HepG2 (cell line): ENCODE measurements around the gene FOXA1. TPM values are rescaled to one million over a fixed set of nuclear protein-coding genes. Genes with fewer than 3 reads are reported as not detected.

Experiments
- ATAC-seq: fragments of 200-7000 bp; cut with Tn5 transposase; 3 replicates; pipeline ENCODE4 v1.9.1; 2020; ENCODE audit warnings: mild to moderate bottlenecking, moderate library complexity
- BruUV-seq: library from RNA; stranded (reverse); fragments of 400-500 nt; replicated peaks from 2 replicates; lab custom pipeline; 2021; lab: Mats Ljungman, UMichigan
- CTCF ChIA-PET: fragments of 300-600 bp; formaldehyde crosslinking; extraction: SDS; loops from one replicate; lab custom pipeline; 2021; ENCODE audit warnings: low total read pairs, inconsistent platforms, low intra/inter-chr PET ratio; lab: Yijun Ruan, JAX
- POLR2A ChIA-PET: fragments of 350-600 bp; sonication (Branson Sonifier 250); formaldehyde crosslinking; loops from one replicate; lab custom pipeline; 2020; ENCODE audit warnings: antibody characterized with exemption, inconsistent platforms; lab: Yijun Ruan, JAX
- DNase-seq: peaks from one replicate; pipeline ENCODE4 v3.0.0-alpha.2; 2015; ENCODE audit warnings: low spot score
- FAIRE-seq: peaks from 3 replicates; lab custom pipeline; 2011; peaks lifted over from hg19 to GRCh38; lab: Jason Lieb, UNC
- H2AFZ ChIP-seq: one replicate; pipeline ENCODE4 v1.6.1; 2011; ENCODE audit warnings: low read length, inconsistent platforms
- H3K27ac ChIP-seq: fragments of 300-600 bp; 3 replicates; pipeline ENCODE4 v1.8.0; 2011; ENCODE audit warnings: mixed run types, mild to moderate bottlenecking, mixed read lengths, low read length, inconsistent platforms; ENCODE audit not compliant: insufficient read depth; ENCODE audit errors: extremely low read length
- H3K27me3 ChIP-seq, 2 experiments: fragments of 200-600 bp in 1 of 2; 2 replicates in 1 of 2; 3 replicates in 1 of 2; pipeline versions ENCODE4 v1.6.0 to v1.8.0; 2011; ENCODE audit warnings: low read length in 2 of 2, mild to moderate bottlenecking in 2 of 2, moderate library complexity in 2 of 2, inconsistent platforms in 1 of 2; ENCODE audit not compliant: insufficient read depth in 2 of 2, control insufficient read depth in 1 of 2
- H3K36me3 ChIP-seq, 2 experiments: fragments of 200-600 bp in 1 of 2; replicated peaks in 1 of 2; 2 replicates in 1 of 2; 3 replicates in 1 of 2; pipeline versions ENCODE4 v1.5.1 to v1.8.0; 2011; ENCODE audit warnings: low read length in 2 of 2, inconsistent platforms in 1 of 2; ENCODE audit not compliant: insufficient read depth in 2 of 2, control insufficient read depth in 1 of 2
- H3K4me1 ChIP-seq: 2 replicates; pipeline ENCODE4 v1.5.1; 2012; ENCODE audit warnings: low read length, inconsistent platforms; ENCODE audit not compliant: insufficient read depth
- H3K4me2 ChIP-seq: 2 replicates; pipeline ENCODE4 v1.6.0; 2011; ENCODE audit warnings: low read depth, low read length, inconsistent platforms
- H3K4me3 ChIP-seq, 3 experiments: fragments of 200-600 bp in 1 of 3; sonication (generic), shearing (Covaris generic) in 1 of 3; replicated peaks in 1 of 3; 2 replicates each; pipeline ENCODE4 v1.5.1; 2011 to 2016; ENCODE audit warnings: low read length in 3 of 3, inconsistent platforms in 2 of 3, low read depth in 2 of 3, mild to moderate bottlenecking in 2 of 3, control low read depth in 1 of 3, mixed read lengths in 1 of 3; ENCODE audit not compliant: insufficient read depth in 1 of 3
- H3K79me2 ChIP-seq: one replicate; pipeline ENCODE4 v1.6.1; 2011; ENCODE audit warnings: low read length, inconsistent platforms; ENCODE audit not compliant: insufficient read depth
- H3K9ac ChIP-seq: 2 replicates; pipeline ENCODE4 v1.6.0; 2011; ENCODE audit warnings: mild to moderate bottlenecking, low read depth, low read length, inconsistent platforms; ENCODE audit not compliant: insufficient read depth
- H3K9me3 ChIP-seq: 2 replicates; pipeline ENCODE4 v1.5.1; 2012; ENCODE audit warnings: mild to moderate bottlenecking, low read length
- H4K20me1 ChIP-seq: 2 replicates; pipeline ENCODE4 v1.6.0; 2011; ENCODE audit warnings: inconsistent platforms, mild to moderate bottlenecking, low read length, moderate library complexity; ENCODE audit not compliant: insufficient read depth
- AGO2 ChIP-seq: fragments of 200-400 bp; formaldehyde crosslinking; optimal IDR thresholded peaks from 2 replicates; pipeline ENCODE3; 2017; ENCODE audit warnings: mild to moderate bottlenecking, low read depth, low read length, moderate library complexity
- FOXC1 ChIP-seq: sonication (generic); formaldehyde crosslinking; IDR thresholded peaks from 2 replicates; pipeline ENCODE4 v1.8.0; 2022; ENCODE audit warnings: mild to moderate bottlenecking, missing genetic modification reagents, borderline replicate concordance
- HDAC6 ChIP-seq: fragments of 200-600 bp; sonication (generic); IDR thresholded peaks from 2 replicates; pipeline ENCODE4 v1.7.0; 2017; ENCODE audit warnings: mild to moderate bottlenecking, antibody characterized with exemption, low read length, low read depth
- KAT7 ChIP-seq: IDR thresholded peaks from 2 replicates; pipeline ENCODE4 v1.6.1; 2018; ENCODE audit warnings: borderline replicate concordance, missing compliant biosample characterization
- KMT2A ChIP-seq: sonication (generic); formaldehyde crosslinking; IDR thresholded peaks from 2 replicates; pipeline ENCODE4 v1.4.0; 2020; ENCODE audit warnings: missing genetic modification reagents
- NFRKB ChIP-seq: fragments of 450-650 bp; IDR thresholded peaks from 2 replicates; pipeline ENCODE4 v1.6.1; 2017
- SAP130 ChIP-seq: IDR thresholded peaks from 2 replicates; pipeline ENCODE4 v1.6.1; 2016; ENCODE audit warnings: low read depth
- SKI ChIP-seq: fragments of 450-650 bp; IDR thresholded peaks from one replicate; pipeline ENCODE4 v1.6.1; 2018; ENCODE audit warnings: mild to moderate bottlenecking; ENCODE audit not compliant: partially characterized antibody
- SRSF4 ChIP-seq: fragments of 200-400 bp; formaldehyde crosslinking; IDR thresholded peaks from one replicate; pipeline ENCODE4 v1.6.1; 2018; ENCODE audit warnings: mild to moderate bottlenecking, low read depth, low read length, moderate library complexity; ENCODE audit not compliant: poor library complexity, severe bottlenecking
- SRSF9 ChIP-seq: fragments of 200-400 bp; formaldehyde crosslinking; IDR thresholded peaks from 2 replicates; pipeline ENCODE4 v1.6.1; 2018; ENCODE audit warnings: borderline replicate concordance, mild to moderate bottlenecking, low read depth, low read length; ENCODE audit not compliant: insufficient read depth, poor library complexity, severe bottlenecking
- TGIF2 ChIP-seq: IDR thresholded peaks from 2 replicates; pipeline ENCODE4 v1.6.1; 2016; ENCODE audit warnings: control low read depth, missing compliant biosample characterization
- ZNF3 ChIP-seq: IDR thresholded peaks from 2 replicates; pipeline ENCODE4 v1.7.0; 2017; ENCODE audit warnings: inconsistent platforms
- ZNF317 ChIP-seq: sonication (generic); formaldehyde crosslinking; IDR thresholded peaks from 2 replicates; pipeline ENCODE4 v1.5.0; 2020; ENCODE audit warnings: mild to moderate bottlenecking, missing genetic modification reagents
- ZNF33B ChIP-seq: sonication (generic); formaldehyde crosslinking; IDR thresholded peaks from 2 replicates; pipeline ENCODE4 v1.5.1; 2020; ENCODE audit warnings: mild to moderate bottlenecking, missing genetic modification reagents
- ZNF724P ChIP-seq: sonication (generic); formaldehyde crosslinking; IDR thresholded peaks from 2 replicates; pipeline ENCODE4 v1.8.0; 2022; ENCODE audit warnings: missing genetic modification reagents, borderline replicate concordance
- ZNF775 ChIP-seq: sonication (generic); formaldehyde crosslinking; IDR thresholded peaks from 2 replicates; pipeline ENCODE4 v1.4.0; 2020; ENCODE audit warnings: missing genetic modification reagents, mild to moderate bottlenecking, moderate library complexity, borderline replicate concordance
- ZNF792 ChIP-seq: IDR thresholded peaks from 2 replicates; pipeline ENCODE4 v1.6.1; 2016
- ZSCAN29 ChIP-seq: sonication (generic); formaldehyde crosslinking; conservative IDR thresholded peaks from 2 replicates; pipeline ENCODE4 v1.4.0; 2020; ENCODE audit warnings: mild to moderate bottlenecking, missing genetic modification reagents
- WGBS: methylation state at CpG from one replicate; pipeline ENCODE4 v1.1.6; 2017; ENCODE audit warnings: low lambda C conversion rate; 5-methylcytosine and 5-hydroxymethylcytosine counted together
- in situ Hi-C: cut with HindIII; loops from 2 replicates; pipeline ENCODE4 v1.10.0; 2017; ENCODE audit warnings: low pct_unique_long_range_greater_than_20kb; ENCODE audit not compliant: extremely low pct_ligation_motif_present
- intact Hi-C: fragments of 100-400 bp; cut with micrococcal nuclease; formaldehyde crosslinking; loops from one replicate; pipeline ENCODE4 v1.10.0; 2022; ENCODE audit not compliant: unreplicated experiment
- polyA plus RNA-seq, 8 experiments: library from polyadenylated mRNA; depleted of rRNA in 3 of 8; stranded (reverse) in 7 of 8; unstranded in 1 of 8; fragments of >200 nt; fragmentation: Illumina TruSeq in 4 of 8; extraction: Trizol in 4 of 8; gene quantifications; 2 replicates each; pipeline versions ENCODE4 v1.2.1 to v1.2.3, GENCODE V29; 2011 to 2016; ENCODE audit warnings: low read depth in 4 of 8, missing spikeins in 1 of 8, mixed read lengths in 1 of 8; ENCODE audit not compliant: insufficient read depth in 1 of 8
- total RNA-seq, 5 experiments: library from RNA; depleted of rRNA; stranded (reverse); fragments of >200 nt; fragmentation: Illumina TruSeq; extraction: Trizol; gene quantifications; 2 replicates each; pipeline ENCODE4 v1.2.3, GENCODE V29; 2016; ENCODE audit warnings: low read depth in 1 of 5
- TF ChIP-seq, protein P1 (sequence below): sonication (generic); formaldehyde crosslinking; IDR thresholded peaks from 2 replicates; pipeline ENCODE4 v1.4.0; 2020; ENCODE audit warnings: missing genetic modification reagents, mild to moderate bottlenecking, borderline replicate concordance
- TF ChIP-seq, protein P2 (sequence below): sonication (generic); formaldehyde crosslinking; IDR thresholded peaks from 2 replicates; pipeline ENCODE4 v1.4.0; 2020; ENCODE audit warnings: mild to moderate bottlenecking, low read depth, missing genetic modification reagents
- TF ChIP-seq, protein P3 (sequence below): IDR thresholded peaks from 2 replicates; pipeline ENCODE4 v1.6.1; 2016; ENCODE audit warnings: mild to moderate bottlenecking

The FOXA1 gene
- total and polyA plus RNA-seq, 2 of the 13 experiments (the other 11 are each of a cell fraction or from before 2014, with no cell fraction given): 43.4 to 58.6 TPM

DNA sequence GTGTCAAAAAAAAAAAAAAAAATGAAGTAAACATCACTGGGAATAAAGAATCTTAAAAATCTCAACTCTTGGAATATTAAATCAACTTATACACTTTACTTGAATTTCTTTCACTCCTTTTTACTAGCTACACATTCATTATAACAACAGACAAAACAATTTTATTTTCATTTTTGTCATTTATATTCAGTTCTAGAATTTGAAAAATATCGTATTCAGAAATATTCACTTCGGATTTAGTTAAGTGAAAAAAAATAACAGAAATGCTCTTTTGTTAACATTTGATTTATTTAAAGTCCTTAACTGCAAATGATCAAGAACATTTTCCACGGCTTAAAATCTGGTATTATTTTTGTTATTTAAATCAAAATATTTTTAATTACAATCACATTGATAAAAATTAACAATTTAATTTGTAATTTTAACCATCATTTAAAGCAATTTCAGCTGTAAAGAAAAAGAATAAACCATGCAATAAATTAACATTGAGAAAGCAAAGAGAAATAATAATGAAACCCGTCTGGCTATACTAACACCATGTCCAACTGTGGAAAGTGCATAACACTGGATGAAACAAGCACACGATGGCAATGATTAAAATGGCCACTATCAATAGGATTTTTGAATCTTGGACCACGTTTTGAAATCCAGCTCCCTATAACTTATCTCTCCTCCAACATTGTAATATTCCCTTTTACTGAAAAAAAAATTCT, 5.2 kb downstream of the FOXA1 start:
- 46% methylated on average over 6 of the region's 6 CpGs for WGBS
- Histone ChIP-seq H3K27me3 (no peaks in the 10 kb centered on the region; a peak in 1 of 5 replicates), H3K27ac (peak overlapping the region; percentile 89), H2AFZ (no peak overlapping the region), H3K36me3 (peaks cover 9 to 14% of the 10 kb centered on the region in 2 experiments), H4K20me1 (no peaks in the 10 kb centered on the region), H3K79me2 (peaks cover 63% of the 10 kb centered on the region), H3K4me2 (peak overlapping the region; percentile 84), H3K4me1 (peaks cover 61% of the 10 kb centered on the region), H3K4me3 (peak overlapping the region; percentile 64 to 91 (median 72); a peak in 5 of 6 replicates), H3K9me3 (no peaks in the 10 kb centered on the region), H3K9ac (peak overlapping the region; percentile 88)
- no peak for FAIRE-seq
- ATAC-seq: no peak
- no peak for DNase-seq
- ChIA-PET CTCF (no interaction called here), POLR2A (interaction anchor here (0.8 to 4.2 kb wide), 12 partner anchors 12 to 352 kb away, joined by 3 to 35 read pairs (median 13); no protein-coding TSS in a partner anchor)
- no TSS peak for BruUV-seq
- in situ Hi-C loops: loop anchor here (5.0 kb wide), 1 partner anchor 338 kb away; no protein-coding TSS in a partner anchor
- intact Hi-C loops: loop anchor here (5.0 kb wide), 3 partner anchors 108 to 248 kb away; no protein-coding TSS in a partner anchor
- no peak for TF ChIP-seq ZNF33B (CRISPR knock-in tag)
- TF ChIP-seq SAP130 (CRISPR knock-in tag): peak; percentile 5; the same call in 1 of the 2 replicates
- TF ChIP-seq ZNF317 (CRISPR knock-in tag): no peak
- TF ChIP-seq HDAC6: 0 out of 2 replicates have a peak, but pooled peaks have one; percentile 50
- TF ChIP-seq ZNF775 (CRISPR knock-in tag): no peak
- 0 out of 2 replicates have a peak, but pooled peaks have one; percentile 18 for TF ChIP-seq ZSCAN29
- TF ChIP-seq, protein P1, sequence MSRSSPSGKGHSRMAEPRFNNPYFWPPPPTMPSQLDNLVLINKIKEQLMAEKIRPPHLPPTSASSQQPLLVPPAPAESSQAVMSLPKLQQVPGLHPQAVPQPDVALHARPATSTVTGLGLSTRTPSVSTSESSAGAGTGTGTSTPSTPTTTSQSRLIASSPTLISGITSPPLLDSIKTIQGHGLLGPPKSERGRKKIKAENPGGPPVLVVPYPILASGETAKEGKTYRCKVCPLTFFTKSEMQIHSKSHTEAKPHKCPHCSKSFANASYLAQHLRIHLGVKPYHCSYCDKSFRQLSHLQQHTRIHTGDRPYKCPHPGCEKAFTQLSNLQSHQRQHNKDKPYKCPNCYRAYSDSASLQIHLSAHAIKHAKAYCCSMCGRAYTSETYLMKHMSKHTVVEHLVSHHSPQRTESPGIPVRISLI (CRISPR knock-in tag): peak; percentile 44; the same call in 1 of the 2 replicates
- TF ChIP-seq SRSF9: no peak
- TF ChIP-seq KMT2A (CRISPR knock-in tag): no peak
- TF ChIP-seq TGIF2 (CRISPR knock-in tag): no peak
- no peak for TF ChIP-seq SRSF4
- TF ChIP-seq ZNF3 (CRISPR knock-in tag): no peak
- TF ChIP-seq ZNF724P (CRISPR knock-in tag): no peak
- TF ChIP-seq, protein P2, sequence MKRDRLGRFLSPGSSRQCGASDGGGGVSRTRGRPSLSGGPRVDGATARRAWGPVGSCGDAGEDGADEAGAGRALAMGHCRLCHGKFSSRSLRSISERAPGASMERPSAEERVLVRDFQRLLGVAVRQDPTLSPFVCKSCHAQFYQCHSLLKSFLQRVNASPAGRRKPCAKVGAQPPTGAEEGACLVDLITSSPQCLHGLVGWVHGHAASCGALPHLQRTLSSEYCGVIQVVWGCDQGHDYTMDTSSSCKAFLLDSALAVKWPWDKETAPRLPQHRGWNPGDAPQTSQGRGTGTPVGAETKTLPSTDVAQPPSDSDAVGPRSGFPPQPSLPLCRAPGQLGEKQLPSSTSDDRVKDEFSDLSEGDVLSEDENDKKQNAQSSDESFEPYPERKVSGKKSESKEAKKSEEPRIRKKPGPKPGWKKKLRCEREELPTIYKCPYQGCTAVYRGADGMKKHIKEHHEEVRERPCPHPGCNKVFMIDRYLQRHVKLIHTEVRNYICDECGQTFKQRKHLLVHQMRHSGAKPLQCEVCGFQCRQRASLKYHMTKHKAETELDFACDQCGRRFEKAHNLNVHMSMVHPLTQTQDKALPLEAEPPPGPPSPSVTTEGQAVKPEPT: no peak
- TF ChIP-seq SKI: no peak
- peak; percentile 27 for TF ChIP-seq AGO2
- no peak for TF ChIP-seq KAT7 (CRISPR knock-in tag)
- no peak for TF ChIP-seq ZNF792
- no peak for TF ChIP-seq FOXC1 (CRISPR knock-in tag)
- TF ChIP-seq, protein P3, sequence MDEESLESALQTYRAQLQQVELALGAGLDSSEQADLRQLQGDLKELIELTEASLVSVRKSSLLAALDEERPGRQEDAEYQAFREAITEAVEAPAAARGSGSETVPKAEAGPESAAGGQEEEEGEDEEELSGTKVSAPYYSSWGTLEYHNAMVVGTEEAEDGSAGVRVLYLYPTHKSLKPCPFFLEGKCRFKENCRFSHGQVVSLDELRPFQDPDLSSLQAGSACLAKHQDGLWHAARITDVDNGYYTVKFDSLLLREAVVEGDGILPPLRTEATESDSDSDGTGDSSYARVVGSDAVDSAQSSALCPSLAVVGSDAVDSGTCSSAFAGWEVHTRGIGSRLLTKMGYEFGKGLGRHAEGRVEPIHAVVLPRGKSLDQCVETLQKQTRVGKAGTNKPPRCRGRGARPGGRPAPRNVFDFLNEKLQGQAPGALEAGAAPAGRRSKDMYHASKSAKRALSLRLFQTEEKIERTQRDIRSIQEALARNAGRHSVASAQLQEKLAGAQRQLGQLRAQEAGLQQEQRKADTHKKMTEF: no peak
- TF ChIP-seq NFRKB: no peak
